Natural killer cell treated with Interleukin-12 subunit alpha and Interleukin-12 subunit beta and Interleukin-15 and Interleukin-18, amount 100 ng/mL, for 72 hours (primary cell): ENCODE data around the gene SNAPC4. TPM values are rescaled to one million over a fixed set of nuclear protein-coding genes. Genes with fewer than 3 reads are reported as not detected.
A peak's percentile ranks its signal among the peaks of the same experiment; 100 is the strongest.

Source experiments
- ATAC-seq, 2 donors: fragments of 150-1000 bp; cut with Tn5 transposase in 1 of 2; sonication (Bioruptor Pico), chemical (Tn5 transposase) in 1 of 2; 2 replicates each; pipeline ENCODE4 v1.10.0; 2021
- DNase-seq: peaks from one replicate; pipeline ENCODE4 v3.0.0; 2022; ENCODE audit warnings: low spot score
- H3K27ac Mint-ChIP-seq, 2 donors: 1 replicate in 1 of 2; 2 replicates in 1 of 2; pipeline ENCODE4 v1.8.0; 2022; ENCODE audit warnings: mixed read lengths in 2 of 2, mild to moderate bottlenecking in 1 of 2, moderate library complexity in 1 of 2
- H3K27me3 Mint-ChIP-seq, 2 donors: 1 replicate in 1 of 2; 2 replicates in 1 of 2; pipeline ENCODE4 v1.8.0; 2022; ENCODE audit warnings: mixed read lengths in 2 of 2
- H3K36me3 Mint-ChIP-seq: one replicate; pipeline ENCODE4 v1.8.0; 2022; ENCODE audit warnings: mixed read lengths
- H3K4me1 Mint-ChIP-seq, 2 donors: 1 replicate in 1 of 2; 2 replicates in 1 of 2; pipeline ENCODE4 v1.8.0; 2022; ENCODE audit warnings: low read depth in 2 of 2, mixed read lengths in 2 of 2, mild to moderate bottlenecking in 1 of 2
- H3K4me3 Mint-ChIP-seq: one replicate; pipeline ENCODE4 v1.8.0; 2022; ENCODE audit warnings: mixed read lengths
- H3K9me3 Mint-ChIP-seq: 2 replicates; pipeline ENCODE4 v1.8.0; 2022; ENCODE audit warnings: mixed read lengths
- total RNA-seq, 2 donors: library from RNA; stranded (reverse); gene quantifications; one replicate each; pipeline ENCODE4 v1.2.3, GENCODE V29; 2022

SNAPC4 gene
- total RNA-seq, 2 donors from 2014 or later: 11.3 to 48.5 TPM

GRCh38 chr9:136381966-136382513, 17.9 kb downstream of the SNAPC4 start:
- Mint-ChIP-seq H3K27me3 (no peaks in the 10 kb centered on the region), H3K36me3 (peaks cover 15% of the 10 kb centered on the region), H3K27ac (no peak overlapping the region), H3K4me3 (no peak overlapping the region), H3K4me1 (peaks cover 14 to 21% of the 10 kb centered on the region in 2 donors), H3K9me3 (no peaks in the 10 kb centered on the region)
- ATAC-seq (no peak), DNase-seq (no peak)

GRCh38 chr9:136381311-136381710, 18.7 kb downstream of the SNAPC4 start:
- H3K27me3 Mint-ChIP-seq: no peaks in the 10 kb centered on the region
- no peak overlapping the region for H3K27ac Mint-ChIP-seq
- H3K4me3 Mint-ChIP-seq: no peak overlapping the region
- DNase-seq (no peak), ATAC-seq (no peak)
- H3K9me3 Mint-ChIP-seq: no peaks in the 10 kb centered on the region
- H3K4me1 Mint-ChIP-seq: peaks cover 14 to 21% of the 10 kb centered on the region in 2 donors
- peaks cover 15% of the 10 kb centered on the region for H3K36me3 Mint-ChIP-seq

- DNase-seq (no peak), ATAC-seq (no peak)
- Mint-ChIP-seq H3K9me3 (no peaks in the 10 kb centered on the region), H3K36me3 (peaks cover 9% of the 10 kb centered on the region), H3K27me3 (no peaks in the 10 kb centered on the region), H3K4me1 (peaks cover 8 to 14% of the 10 kb centered on the region in 2 donors), H3K4me3 (no peak overlapping the region), H3K27ac (no peak overlapping the region)
Observed at GRCh38 chr9:136380381-136380780, 19.6 kb downstream of the SNAPC4 start.

- no peaks in the 10 kb centered on the region for H3K9me3 Mint-ChIP-seq
- no peaks in the 10 kb centered on the region for H3K27me3 Mint-ChIP-seq
- no peak overlapping the region for H3K4me3 Mint-ChIP-seq
- peaks cover 4 to 9% of the 10 kb centered on the region in 2 donors for H3K4me1 Mint-ChIP-seq
- peaks cover 5% of the 10 kb centered on the region for H3K36me3 Mint-ChIP-seq
- H3K27ac Mint-ChIP-seq: no peak overlapping the region
- ATAC-seq (no peak), DNase-seq (no peak)
Observed at GRCh38 chr9:136379891-136380290, 20.1 kb downstream of the SNAPC4 start.

- H3K27me3 Mint-ChIP-seq: no peaks in the 10 kb centered on the region
- no peaks in the 10 kb centered on the region for H3K36me3 Mint-ChIP-seq
- DNase-seq: no peak
- ATAC-seq: no peak
- no peaks in the 10 kb centered on the region for H3K9me3 Mint-ChIP-seq
- peaks cover 0 to 4% of the 10 kb centered on the region in 2 donors for H3K4me1 Mint-ChIP-seq
- H3K4me3 Mint-ChIP-seq: no peak overlapping the region
- no peak overlapping the region for H3K27ac Mint-ChIP-seq
Observed at GRCh38 chr9:136379401-136379800, 20.6 kb downstream of the SNAPC4 start.

- no peak overlapping the region for H3K27ac Mint-ChIP-seq
Observed at GRCh38 chr9:136379003-136379287, 21.0 kb downstream of the SNAPC4 start.

GRCh38 chr9:136378170-136379002, 21.6 kb downstream of the SNAPC4 start:
- Mint-ChIP-seq H3K9me3 (no peaks in the 10 kb centered on the region), H3K27ac (no peak overlapping the region)

More at GRCh38 chr9:136379003-136379287, 21.0 kb downstream of the SNAPC4 start:
- Mint-ChIP-seq H3K36me3 (no peaks in the 10 kb centered on the region), H3K4me3 (no peak overlapping the region), H3K27me3 (no peaks in the 10 kb centered on the region), H3K9me3 (no peaks in the 10 kb centered on the region), H3K4me1 (no peaks in the 10 kb centered on the region)
- no peak for ATAC-seq
- DNase-seq: no peak

GRCh38 chr9:136377341-136378169, 22.4 kb downstream of the SNAPC4 start:
- no peaks in the 10 kb centered on the region for H3K36me3 Mint-ChIP-seq
- no peak for DNase-seq
- H3K27me3 Mint-ChIP-seq: no peaks in the 10 kb centered on the region
- H3K4me1 Mint-ChIP-seq: no peaks in the 10 kb centered on the region
- ATAC-seq: no peak
- no peak overlapping the region for H3K4me3 Mint-ChIP-seq
- H3K9me3 Mint-ChIP-seq: no peaks in the 10 kb centered on the region
- no peak overlapping the region for H3K27ac Mint-ChIP-seq

More at GRCh38 chr9:136378170-136379002, 21.6 kb downstream of the SNAPC4 start:
- DNase-seq (no peak), ATAC-seq (no peak)
- H3K36me3 Mint-ChIP-seq: no peaks in the 10 kb centered on the region
- H3K4me3 Mint-ChIP-seq: no peak overlapping the region
- H3K27me3 Mint-ChIP-seq: no peaks in the 10 kb centered on the region
- H3K4me1 Mint-ChIP-seq: no peaks in the 10 kb centered on the region

GRCh38 chr9:136376457-136376856, 23.5 kb downstream of the SNAPC4 start:
- Mint-ChIP-seq H3K27ac (no peak overlapping the region), H3K4me3 (no peak overlapping the region), H3K4me1 (no peaks in the 10 kb centered on the region), H3K36me3 (no peaks in the 10 kb centered on the region), H3K27me3 (no peaks in the 10 kb centered on the region), H3K9me3 (no peaks in the 10 kb centered on the region)
- DNase-seq: no peak
- no peak for ATAC-seq

- Mint-ChIP-seq H3K4me1 (no peaks in the 10 kb centered on the region), H3K27ac (no peak overlapping the region), H3K27me3 (no peaks in the 10 kb centered on the region), H3K36me3 (no peaks in the 10 kb centered on the region), H3K9me3 (no peaks in the 10 kb centered on the region), H3K4me3 (no peak overlapping the region)
- ATAC-seq (no peak), DNase-seq (no peak)
Observed at GRCh38 chr9:136375096-136375495, 24.9 kb downstream of the SNAPC4 start.

- H3K36me3 Mint-ChIP-seq: no peaks in the 10 kb centered on the region
- DNase-seq (no peak), ATAC-seq (no peak)
- no peak overlapping the region for H3K4me3 Mint-ChIP-seq
- no peaks in the 10 kb centered on the region for H3K27me3 Mint-ChIP-seq
- no peaks in the 10 kb centered on the region for H3K4me1 Mint-ChIP-seq
- no peaks in the 10 kb centered on the region for H3K9me3 Mint-ChIP-seq
- H3K27ac Mint-ChIP-seq: no peak overlapping the region
Observed at GRCh38 chr9:136374183-136374575, 25.8 kb downstream of the SNAPC4 start.

- Mint-ChIP-seq H3K27ac (no peak within 1 kb of the TSS), H3K27me3 (no peaks in the 10 kb centered on the region), H3K9me3 (no peaks in the 10 kb centered on the region), H3K36me3 (no peaks in the 10 kb centered on the region), H3K4me1 (no peaks in the 10 kb centered on the region), H3K4me3 (peak within 1 kb of the TSS; percentile 50)
- DNase-seq (no peak), ATAC-seq (peak; percentile 69 to 75)
Observed at GRCh38 chr9:136373300-136374182, 26.4 kb downstream of the SNAPC4 start, which contains the start of gene CARD9. Gene CARD9 (minus strand): TSS chr9:136373669. CDS start chr9:136372078, 1,591 bp downstream.

GRCh38 chr9:136372561-136373299, 27.2 kb downstream of the SNAPC4 start:
- Mint-ChIP-seq H3K27ac (no peak overlapping the region), H3K27me3 (no peaks in the 10 kb centered on the region), H3K4me1 (no peaks in the 10 kb centered on the region), H3K9me3 (no peaks in the 10 kb centered on the region), H3K4me3 (peak overlapping the region; percentile 50), H3K36me3 (no peaks in the 10 kb centered on the region)
- DNase-seq (no peak), ATAC-seq (no peak)
